Hepatocyte (in vitro differentiated cells): Measurements from ENCODE around the gene MVB12A. TPM values are rescaled to one million over a fixed set of nuclear protein-coding genes. Genes with fewer than 3 reads are reported as not detected.

Experiments
- DNase-seq: peaks from one replicate; pipeline ENCODE4 v3.0.0-alpha.2; 2016; ENCODE audit warnings: low spot score
- H2AFZ ChIP-seq: fragments of 200-600 bp; sonication (generic); 2 replicates; pipeline ENCODE4 v1.6.0; 2016; ENCODE audit warnings: antibody characterized with exemption, mild to moderate bottlenecking
- H3K27ac ChIP-seq: fragments of 200-600 bp; sonication (generic); 2 replicates; pipeline ENCODE4 v1.5.1; 2016; ENCODE audit warnings: mild to moderate bottlenecking
- H3K27me3 ChIP-seq: fragments of 200-600 bp; sonication (generic); 2 replicates; pipeline ENCODE4 v1.6.1; 2016
- H3K36me3 ChIP-seq: fragments of 200-600 bp; sonication (generic); replicated peaks from 2 replicates; pipeline ENCODE4 v1.5.1; 2016; ENCODE audit warnings: low read depth; ENCODE audit not compliant: insufficient read depth
- H3K4me1 ChIP-seq: fragments of 200-600 bp; sonication (generic); 2 replicates; pipeline ENCODE4 v1.5.1; 2016; ENCODE audit warnings: mild to moderate bottlenecking, moderate library complexity; ENCODE audit not compliant: insufficient read depth
- H3K4me2 ChIP-seq: fragments of 200-600 bp; sonication (generic); 2 replicates; pipeline ENCODE4 v1.6.0; 2016
- H3K4me3 ChIP-seq: fragments of 200-600 bp; sonication (generic); 2 replicates; pipeline ENCODE4 v1.5.1; 2016; ENCODE audit warnings: mild to moderate bottlenecking
- H3K79me2 ChIP-seq: fragments of 200-600 bp; sonication (generic); 2 replicates; pipeline ENCODE4 v1.6.0; 2017; ENCODE audit warnings: mild to moderate bottlenecking
- H3K9me2 ChIP-seq: fragments of 200-600 bp; sonication (generic); replicated peaks from 2 replicates; pipeline ENCODE4 v1.6.0; 2017; ENCODE audit warnings: mild to moderate bottlenecking; ENCODE audit not compliant: insufficient read depth
- H3K9me3 ChIP-seq: fragments of 200-600 bp; sonication (generic); 2 replicates; pipeline ENCODE4 v1.5.1; 2016; ENCODE audit warnings: low read depth, mild to moderate bottlenecking
- H4K20me1 ChIP-seq: fragments of 200-600 bp; sonication (generic); 2 replicates; pipeline ENCODE4 v1.6.0; 2016; ENCODE audit warnings: mild to moderate bottlenecking; ENCODE audit not compliant: insufficient read depth, poor library complexity, severe bottlenecking
- EZH2 ChIP-seq: fragments of 200-600 bp; sonication (generic); IDR thresholded peaks from 2 replicates; pipeline ENCODE4 v1.6.1; 2016; ENCODE audit warnings: antibody characterized with exemption, mild to moderate bottlenecking, borderline replicate concordance
- EZH2phosphoT487 ChIP-seq: fragments of 200-600 bp; sonication (generic); IDR thresholded peaks from one replicate; pipeline ENCODE4 v1.6.1; 2018; ENCODE audit warnings: antibody characterized with exemption, mild to moderate bottlenecking, low read depth, moderate library complexity; ENCODE audit not compliant: unreplicated experiment, severe bottlenecking
- WGBS: methylation state at CpG from one replicate; pipeline ENCODE4 v1.1.6; 2016; ENCODE audit warnings: low lambda C conversion rate; ENCODE audit errors: missing lambda C conversion rate; 5-methylcytosine and 5-hydroxymethylcytosine counted together
- polyA plus RNA-seq: library from polyadenylated mRNA; unstranded; fragments of >200 nt; fragmentation: Nextera tagmentation; extraction: Ambion mirVana; gene quantifications from 2 replicates; pipeline ENCODE4 v1.2.1, GENCODE V29; 2016
- total RNA-seq: library from RNA; depleted of rRNA; stranded (reverse); fragments of >200 nt; gene quantifications from 2 replicates; pipeline ENCODE4 v1.2.3, GENCODE V29; 2014
- TF ChIP-seq, protein P1 (sequence below): fragments of 200-600 bp; sonication (generic); IDR thresholded peaks from 2 replicates; pipeline ENCODE4 v1.5.1; 2016; ENCODE audit warnings: antibody characterized with exemption, mild to moderate bottlenecking; ENCODE audit not compliant: poor library complexity

The MVB12A gene
- total and polyA plus RNA-seq, 2 experiments from 2014 or later, result 36.1 to 65.2 TPM

- no peaks in the 10 kb centered on the region for H3K9me3 ChIP-seq
- no peak overlapping the region for H3K4me2 ChIP-seq
- no peak overlapping the region for H3K27ac ChIP-seq
- TF ChIP-seq EZH2 (no peak), EZH2phosphoT487 (no peak)
- TF ChIP-seq, protein P1, sequence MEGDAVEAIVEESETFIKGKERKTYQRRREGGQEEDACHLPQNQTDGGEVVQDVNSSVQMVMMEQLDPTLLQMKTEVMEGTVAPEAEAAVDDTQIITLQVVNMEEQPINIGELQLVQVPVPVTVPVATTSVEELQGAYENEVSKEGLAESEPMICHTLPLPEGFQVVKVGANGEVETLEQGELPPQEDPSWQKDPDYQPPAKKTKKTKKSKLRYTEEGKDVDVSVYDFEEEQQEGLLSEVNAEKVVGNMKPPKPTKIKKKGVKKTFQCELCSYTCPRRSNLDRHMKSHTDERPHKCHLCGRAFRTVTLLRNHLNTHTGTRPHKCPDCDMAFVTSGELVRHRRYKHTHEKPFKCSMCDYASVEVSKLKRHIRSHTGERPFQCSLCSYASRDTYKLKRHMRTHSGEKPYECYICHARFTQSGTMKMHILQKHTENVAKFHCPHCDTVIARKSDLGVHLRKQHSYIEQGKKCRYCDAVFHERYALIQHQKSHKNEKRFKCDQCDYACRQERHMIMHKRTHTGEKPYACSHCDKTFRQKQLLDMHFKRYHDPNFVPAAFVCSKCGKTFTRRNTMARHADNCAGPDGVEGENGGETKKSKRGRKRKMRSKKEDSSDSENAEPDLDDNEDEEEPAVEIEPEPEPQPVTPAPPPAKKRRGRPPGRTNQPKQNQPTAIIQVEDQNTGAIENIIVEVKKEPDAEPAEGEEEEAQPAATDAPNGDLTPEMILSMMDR, result no peak
- no peaks in the 10 kb centered on the region for H3K79me2 ChIP-seq
- DNase-seq, result no peak
- no peaks in the 10 kb centered on the region for H3K9me2 ChIP-seq
- H3K4me1 ChIP-seq, result peaks cover 5% of the 10 kb centered on the region
- no peak overlapping the region for H3K4me3 ChIP-seq
- no peaks in the 10 kb centered on the region for H4K20me1 ChIP-seq
- no peak overlapping the region for H2AFZ ChIP-seq
- WGBS, result 96% methylated on average over 9 of the region's 9 CpGs
- no peaks in the 10 kb centered on the region for H3K36me3 ChIP-seq
- no peaks in the 10 kb centered on the region for H3K27me3 ChIP-seq
Measured at GRCh38 chr19:17409990-17410389, 9.9 kb upstream of the MVB12A start.

GRCh38 chr19:17411801-17412200 lies 8.0 kb upstream of the MVB12A start:
- Histone ChIP-seq H3K79me2 (no peaks in the 10 kb centered on the region), H3K4me2 (no peak overlapping the region), H3K4me1 (peaks cover 11% of the 10 kb centered on the region), H3K9me3 (no peaks in the 10 kb centered on the region), H3K9me2 (no peaks in the 10 kb centered on the region), H3K27me3 (no peaks in the 10 kb centered on the region), H3K4me3 (no peak overlapping the region), H3K36me3 (no peaks in the 10 kb centered on the region), H2AFZ (no peak overlapping the region), H3K27ac (no peak overlapping the region), H4K20me1 (no peaks in the 10 kb centered on the region)
- WGBS, result 71% methylated on average over 11 of the region's 11 CpGs
- TF ChIP-seq, protein P1, result no peak
- no peak for TF ChIP-seq EZH2
- TF ChIP-seq EZH2phosphoT487, result no peak
- DNase-seq, result no peak

- DNase-seq, result no peak
- no peak overlapping the region for H3K27ac ChIP-seq
- H3K79me2 ChIP-seq, result no peaks in the 10 kb centered on the region
- TF ChIP-seq, protein P1, result no peak
- TF ChIP-seq EZH2 (no peak), EZH2phosphoT487 (no peak)
- H2AFZ ChIP-seq, result no peak overlapping the region
- no peaks in the 10 kb centered on the region for H4K20me1 ChIP-seq
- no peak overlapping the region for H3K4me3 ChIP-seq
- 79% methylated on average over 8 of the region's 8 CpGs for WGBS
- H3K27me3 ChIP-seq, result no peaks in the 10 kb centered on the region
- no peaks in the 10 kb centered on the region for H3K9me2 ChIP-seq
- H3K9me3 ChIP-seq, result no peaks in the 10 kb centered on the region
- no peak overlapping the region for H3K4me2 ChIP-seq
- H3K4me1 ChIP-seq, result peaks cover 15% of the 10 kb centered on the region
- H3K36me3 ChIP-seq, result no peaks in the 10 kb centered on the region
Measured at GRCh38 chr19:17414097-17414496, 5.8 kb upstream of the MVB12A start.

- H3K4me2 ChIP-seq, result peak overlapping the region; percentile 79
Measured at GRCh38 chr19:17415121-17415520, 4.7 kb upstream of the MVB12A start.

More at GRCh38 chr19:17415121-17415520, 4.7 kb upstream of the MVB12A start:
- WGBS, result 27% methylated on average over 6 of the region's 6 CpGs
- Histone ChIP-seq H3K9me2 (no peaks in the 10 kb centered on the region), H3K4me1 (peaks cover 17% of the 10 kb centered on the region), H4K20me1 (no peaks in the 10 kb centered on the region), H3K79me2 (no peaks in the 10 kb centered on the region), H3K27me3 (no peaks in the 10 kb centered on the region), H3K9me3 (no peaks in the 10 kb centered on the region), H3K27ac (peak overlapping the region; percentile 60), H2AFZ (peak overlapping the region; percentile 61), H3K4me3 (peak overlapping the region; percentile 14), H3K36me3 (no peaks in the 10 kb centered on the region)
- no peak for DNase-seq
- TF ChIP-seq EZH2 (no peak), EZH2phosphoT487 (no peak)
- TF ChIP-seq, protein P1, result no peak
